ENCODE measurements around the gene CDYL2. TPM values are rescaled to one million over a fixed set of nuclear protein-coding genes. Genes with fewer than 3 reads are reported as not detected.
"Not testable (repeated sequence)": the region's sequence is repeated elsewhere in the genome, so short reads cannot be mapped to it uniquely, and the experiment has no call there.

CDYL2 gene
- total RNA-seq, 1 experiment from 2014 or later, result 1.1 TPM

DNA sequence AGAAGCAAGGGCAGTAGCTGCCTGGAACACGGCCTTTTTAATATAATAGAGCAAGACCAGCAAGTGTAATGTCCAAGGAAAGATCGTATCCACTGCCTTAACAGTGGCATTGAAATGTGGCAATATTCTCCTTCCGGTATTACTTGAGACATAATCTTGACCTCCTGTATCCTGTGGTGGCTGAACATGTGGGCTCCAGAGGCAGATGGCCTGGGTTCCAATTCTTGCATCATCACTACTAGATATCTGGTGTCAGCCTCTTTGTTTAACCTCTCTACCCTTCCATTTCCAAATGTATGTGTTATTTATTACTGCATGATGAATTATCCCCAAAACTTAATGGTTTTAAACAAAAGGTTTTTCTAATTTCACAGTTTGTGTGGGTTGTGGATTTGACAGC is 3.5 kb upstream of the CDYL2 start:
- no peak for DNase-seq (ENCODE audit: low spot score)

DNA sequence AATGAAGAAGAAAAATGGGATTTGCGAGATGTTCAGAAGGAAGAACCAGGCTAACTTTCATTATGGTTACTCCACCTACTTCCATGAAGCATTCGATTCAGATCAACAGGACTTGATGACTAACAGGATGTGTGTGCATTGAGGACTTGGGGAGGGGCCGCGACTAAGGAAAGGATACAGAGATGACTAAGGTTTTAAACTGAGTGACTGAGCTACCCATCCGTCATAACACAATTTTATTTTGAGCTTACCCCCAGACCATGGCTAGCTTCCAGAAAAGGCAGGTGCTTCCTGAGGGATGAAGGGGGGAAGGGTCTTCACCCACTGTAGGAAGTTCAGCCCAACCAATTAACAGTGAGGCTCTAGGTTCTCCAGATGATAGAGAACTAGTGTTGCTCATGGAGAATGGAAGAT is 2.5 kb upstream of the CDYL2 start:
- DNase-seq (ENCODE audit: low spot score), result no peak

DNA sequence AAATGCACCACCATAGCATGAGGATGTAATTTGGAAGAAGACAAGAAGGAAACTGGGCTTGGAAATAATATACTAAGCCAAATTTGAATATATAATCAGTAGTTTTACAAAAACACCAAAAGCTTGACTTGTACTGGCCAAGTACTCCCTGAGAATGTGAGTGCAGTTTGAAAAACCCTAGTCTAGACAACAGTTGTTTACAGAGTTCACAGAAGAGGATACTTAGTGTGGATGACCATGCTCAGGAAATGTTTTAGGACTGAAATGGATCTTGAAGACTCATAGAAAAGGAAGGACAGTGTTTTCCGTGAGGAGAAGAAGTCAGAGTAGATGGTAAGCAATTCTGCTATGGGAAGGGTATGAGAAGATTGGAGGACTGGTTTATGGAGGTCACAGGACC is 1.9 kb upstream of the CDYL2 start:
- no peak for DNase-seq (ENCODE audit: low spot score)

GRCh38 chr16:80804056-80804525 is 307 bp downstream of the CDYL2 start:
- peak; percentile 4 for DNase-seq (ENCODE audit: low spot score)

GRCh38 chr16:80803339-80804055 is 901 bp downstream of the CDYL2 start:
- DNase-seq (ENCODE audit: low spot score), result no peak

GRCh38 chr16:80802902-80803301 is 1.5 kb downstream of the CDYL2 start:
- DNase-seq (ENCODE audit: low spot score), result no peak

- DNase-seq (ENCODE audit: low spot score), result no peak
Measured at GRCh38 chr16:80802138-80802537, 2.3 kb downstream of the CDYL2 start.

- DNase-seq (ENCODE audit: low spot score), result no peak
Measured at GRCh38 chr16:80794071-80794470, 10.3 kb downstream of the CDYL2 start.

- DNase-seq (ENCODE audit: low spot score), result no peak
Measured at GRCh38 chr16:80792031-80792430, 12.4 kb downstream of the CDYL2 start.

GRCh38 chr16:80791411-80791810 is 13.0 kb downstream of the CDYL2 start:
- DNase-seq (ENCODE audit: low spot score), result no peak

DNA sequence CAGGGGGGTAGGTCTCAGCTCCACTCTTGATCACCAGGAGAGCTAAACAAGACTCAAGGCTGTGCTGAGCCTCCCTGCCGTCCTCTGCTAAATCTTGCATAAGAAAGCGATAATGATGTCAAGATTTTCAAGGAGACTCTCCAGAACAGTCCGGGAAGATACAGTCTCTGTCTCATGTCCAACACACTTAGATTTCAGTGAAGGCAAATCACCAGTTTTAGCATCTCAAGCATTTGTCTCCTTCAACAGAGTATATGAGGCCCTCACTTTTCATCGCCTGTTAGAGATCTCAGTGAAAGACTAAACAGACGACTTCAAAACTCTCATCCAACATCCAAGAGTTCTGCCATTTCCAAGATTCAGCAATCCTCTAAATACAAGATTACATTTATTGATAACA is 13.6 kb downstream of the CDYL2 start:
- DNase-seq (ENCODE audit: low spot score), result no peak

DNA sequence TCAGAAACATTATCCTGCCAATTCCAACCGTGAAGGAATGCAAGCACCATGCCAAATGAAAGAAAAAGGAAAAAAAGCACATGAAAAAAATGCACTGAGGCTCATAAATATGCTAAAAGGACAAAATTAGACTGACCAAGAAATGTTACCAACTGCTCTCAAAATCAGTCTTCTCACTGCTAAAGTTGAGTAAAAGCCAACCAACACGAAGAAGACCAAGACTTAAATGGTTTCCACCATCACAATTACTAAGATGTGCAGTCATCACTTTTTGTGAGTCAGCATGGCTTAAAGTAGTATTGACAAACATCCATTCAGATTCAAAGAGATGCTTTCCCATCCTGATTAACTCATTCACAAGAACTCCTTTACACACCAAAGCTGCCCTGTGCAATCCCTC is 16.4 kb downstream of the CDYL2 start:
- DNase-seq (ENCODE audit: low spot score), result no peak

- DNase-seq (ENCODE audit: low spot score), result not testable (repeated sequence)
Measured at GRCh38 chr16:80786561-80786960, 17.8 kb downstream of the CDYL2 start.

DNA sequence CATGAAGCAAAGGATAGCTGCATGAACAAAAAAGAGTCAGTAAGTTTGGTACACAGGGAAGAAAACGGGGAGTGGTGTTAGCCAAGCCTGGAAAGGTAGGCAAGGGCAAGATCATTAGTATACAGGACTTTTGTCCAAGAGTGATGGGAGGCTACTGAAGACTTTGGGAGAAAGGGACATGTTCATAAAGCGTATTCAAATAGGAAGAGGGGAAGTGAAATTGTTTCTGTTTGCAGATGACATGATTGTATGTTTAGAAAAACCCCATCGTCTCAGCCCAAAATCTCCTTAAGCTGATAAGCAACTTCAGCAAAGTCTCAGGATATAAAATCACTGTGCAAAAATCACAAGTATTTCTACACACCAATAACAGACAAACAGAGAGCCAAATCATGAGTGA is 19.4 kb downstream of the CDYL2 start:
- no peak for DNase-seq (ENCODE audit: low spot score)

- DNase-seq (ENCODE audit: low spot score), result no peak
Measured at GRCh38 chr16:80778703-80779102, 25.7 kb downstream of the CDYL2 start.

DNA sequence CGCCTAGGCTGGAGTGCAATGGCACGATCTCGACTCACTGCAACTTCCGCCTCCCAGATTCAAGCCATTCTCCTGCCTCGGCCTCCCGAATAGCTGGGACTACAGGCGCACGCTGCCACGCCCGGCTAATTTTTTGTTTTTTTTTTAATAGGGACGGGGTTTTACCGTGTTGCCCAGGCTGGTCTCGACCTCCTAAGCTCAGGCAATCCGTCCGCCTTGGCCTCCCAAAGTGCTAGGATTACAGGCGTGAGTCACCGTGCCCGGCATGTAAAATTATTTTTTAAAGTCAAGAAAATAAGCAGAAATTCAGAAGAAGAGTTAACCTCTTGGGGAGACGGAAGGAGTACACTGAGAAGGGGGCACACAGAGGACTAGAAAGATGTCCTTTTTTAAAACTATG is 27.5 kb downstream of the CDYL2 start:
- no peak for DNase-seq (ENCODE audit: low spot score)

- DNase-seq (ENCODE audit: low spot score), result no peak
Measured at GRCh38 chr16:80775450-80775849, 28.9 kb downstream of the CDYL2 start.

- no peak for DNase-seq (ENCODE audit: low spot score)
Measured at GRCh38 chr16:80766798-80767197, 37.6 kb downstream of the CDYL2 start.

- peak; percentile 11 for DNase-seq (ENCODE audit: low spot score)
Measured at GRCh38 chr16:80759419-80760162, 44.8 kb downstream of the CDYL2 start.

- no peak for DNase-seq (ENCODE audit: low spot score)
Measured at GRCh38 chr16:80754476-80754875, 49.9 kb downstream of the CDYL2 start.

DNA sequence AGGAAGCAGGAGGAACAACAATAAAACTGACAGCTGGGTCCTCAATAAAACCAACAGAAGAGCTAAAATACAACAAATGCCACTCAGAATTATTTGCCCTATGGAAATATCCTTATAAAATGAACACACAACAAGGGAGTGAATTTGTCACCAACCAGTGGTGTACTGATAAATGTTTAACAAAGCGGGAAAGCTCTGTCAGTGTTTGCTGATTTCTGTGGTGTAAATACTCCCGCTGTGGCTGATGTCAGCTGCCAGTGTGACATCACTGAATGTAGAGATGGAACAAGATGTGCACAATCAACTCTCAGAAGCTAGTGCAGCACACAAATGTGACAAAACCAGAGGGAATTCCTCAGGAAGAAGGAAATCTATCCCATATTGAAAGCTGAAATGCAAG is 51.9 kb downstream of the CDYL2 start:
- no peak for DNase-seq (ENCODE audit: low spot score)

DNA sequence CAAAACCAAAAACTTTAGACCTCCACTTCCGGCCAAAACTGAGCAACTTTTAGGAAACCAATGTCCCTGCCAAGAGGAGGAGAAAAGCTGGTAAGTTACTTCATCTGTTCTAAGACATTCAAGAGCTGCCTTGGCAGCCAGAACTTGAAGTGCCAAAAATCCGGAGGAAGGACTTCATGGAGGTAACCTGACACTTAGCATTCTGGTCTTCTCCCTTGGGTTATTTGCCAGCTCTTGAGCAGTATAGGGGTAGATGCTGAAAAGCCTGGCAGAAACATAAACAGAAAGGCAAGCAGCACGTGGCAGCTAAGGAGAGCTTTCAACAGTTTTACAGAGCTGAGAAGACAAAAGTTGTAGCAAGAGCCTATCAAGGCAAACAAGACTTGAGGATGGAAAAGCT is 53.2 kb downstream of the CDYL2 start:
- DNase-seq (ENCODE audit: low spot score), result no peak

- no peak for DNase-seq (ENCODE audit: low spot score)
Measured at GRCh38 chr16:80746231-80746630, 58.2 kb downstream of the CDYL2 start.
